Ovary (tissue), 10 donors: ENCODE results near the gene CCR4. TPM values are rescaled to one million over a fixed set of nuclear protein-coding genes. Genes with fewer than 3 reads are reported as not detected.
A peak's percentile ranks its signal among the peaks of the same experiment; 100 is the strongest.
"Not testable (repeated sequence)": the region's sequence is repeated elsewhere in the genome, so short reads cannot be mapped to it uniquely, and the experiment has no call there.

Experiments used
- DNase-seq, 5 donors: peaks; one replicate each; pipeline ENCODE4 v3.0.0-alpha.2; 2019 to 2020
- H3K27ac ChIP-seq, 2 donors: fragments of 200-600 bp; one replicate each; pipeline versions ENCODE4 v1.5.1 to v1.8.0; 2019 to 2022
- H3K27me3 ChIP-seq: fragments of 200-600 bp; one replicate; pipeline ENCODE4 v1.8.0; 2022
- H3K36me3 ChIP-seq: fragments of 200-600 bp; sonication (generic); one replicate; pipeline ENCODE4 v1.5.1; 2019
- H3K4me1 ChIP-seq: one replicate; pipeline ENCODE4 v1.8.1; 2013; ENCODE audit warnings: mild to moderate bottlenecking, moderate library complexity; ENCODE audit not compliant: insufficient read depth
- H3K4me3 ChIP-seq: fragments of 200-600 bp; sonication (generic); one replicate; pipeline ENCODE4 v1.5.1; 2017
- H3K9me3 ChIP-seq, 2 donors: fragments of 200-600 bp in 1 of 2; sonication (generic) in 1 of 2; one replicate each; pipeline versions ENCODE4 v1.5.1 to v1.8.1; 2013 to 2019; ENCODE audit warnings: mild to moderate bottlenecking in 1 of 2, moderate library complexity in 1 of 2
- EP300 ChIP-seq: sonication (generic); formaldehyde crosslinking; IDR thresholded peaks from one replicate; pipeline ENCODE4 v1.6.1; 2017; ENCODE audit warnings: antibody characterized with exemption
- POLR2A ChIP-seq: fragments of 450-650 bp; IDR thresholded peaks from one replicate; pipeline ENCODE4 v1.6.1; 2017; ENCODE audit warnings: antibody characterized with exemption, mild to moderate bottlenecking, moderate library complexity
- WGBS, 3 donors: extraction: QIAGEN DNeasy Blood & Tissue Kit in 1 of 3; methylation state at CpG; one replicate each; pipeline versions ENCODE4 v1.1.5 to v1.1.7; 2013 to 2017; 5-methylcytosine and 5-hydroxymethylcytosine counted together
- intact Hi-C, 4 donors: fragments of 100-400 bp; cut with DNase I; formaldehyde crosslinking; loops; one replicate each; pipeline versions ENCODE4 v1.11.0 to v1.15.1; 2022 to 2023
- long read RNA-seq, 3 donors: library from polyadenylated mRNA in 2 of 3; unstranded in 2 of 3; transcript quantifications; one replicate each; pipeline ENCODE4 v2.0.0 and lab custom pipeline, GENCODE V29; 2021 to 2026
- polyA plus RNA-seq, 2 donors: library from polyadenylated mRNA; stranded (reverse); fragments of 200-250 nt in 1 of 2; fragments of 350-450 nt in 1 of 2; fragmentation: Illumina TruSeq in 1 of 2; extraction: RNeasy Lipid Tissue Mini Kit (QIAGEN cat#74804) in 1 of 2; gene quantifications; one replicate each; pipeline ENCODE4 v1.2.3, GENCODE V29; 2013 to 2014
- total RNA-seq, 7 donors: library from RNA; depleted of rRNA in 2 of 7; stranded (reverse); fragments of >200 nt in 2 of 7; fragmentation: NEBNext Ultra II Directional in 3 of 7; extraction: Animal tissue kit (Norgen Biotek cat#: 25700) in 3 of 7; gene quantifications; one replicate each; pipeline versions ENCODE4 v1.1.0 to v1.2.4, GENCODE V29; 2016 to 2023
- TF ChIP-seq, protein P1 (sequence below), 3 donors: fragments of 450-650 bp in 2 of 3; fragments of 200-600 bp in 1 of 3; IDR thresholded peaks; one replicate each; pipeline versions ENCODE4 v1.5.1 to v1.8.0; 2016 to 2022; ENCODE audit warnings: antibody characterized with exemption in 3 of 3, mild to moderate bottlenecking in 1 of 3
- donor health status: DM: no; HTN: no; CAD: no; lungs with moderate emphysema.
- donor health status: DM: no; HTN: no; CAD: no.
- donor health status: Bipolar disorder and iron deficiency.
- donor health status: DM: yes; HTN: yes; CAD: no.
- donor health status: DM: no; HTN: no; CAD: no.
- donor health status: DM: yes; HTN: yes; CAD: no.

The CCR4 gene
- under 1 TPM in 4 of 7 donors, not detected in 3; 0.10 to 0.31 (median 0.16) TPM for total RNA-seq
- polyA plus RNA-seq: under 1 TPM; 0.02 to 0.45 TPM
- long read RNA-seq, donor 1: 0 reads
- long read RNA-seq, donor 2: 0 reads
- long read RNA-seq, donor 3: 0 reads

DNA sequence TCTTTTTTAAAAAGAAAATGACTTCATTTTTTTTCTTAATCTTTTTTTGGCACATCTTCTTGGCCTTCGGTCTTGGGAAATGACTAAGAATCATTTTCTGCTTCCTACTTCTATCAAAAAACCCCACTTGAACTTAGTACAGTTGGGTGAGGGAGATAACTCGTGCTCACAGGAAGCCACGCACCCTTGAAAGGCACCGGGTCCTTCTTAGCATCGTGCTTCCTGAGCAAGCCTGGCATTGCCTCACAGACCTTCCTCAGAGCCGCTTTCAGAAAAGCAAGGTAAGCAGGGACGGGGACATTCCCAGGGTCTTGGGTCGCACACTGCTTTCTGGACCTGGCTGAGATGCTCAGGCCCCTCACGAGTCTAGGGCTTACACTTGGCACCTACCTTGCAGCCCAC lies at the start of gene CCR4:
TSS of gene CCR4 (plus strand) at position 235 of the 402 bp plus-strand sequence. CDS start 1,779 bp downstream, outside the sequence.
- TF ChIP-seq POLR2A: no peak
- no peak for TF ChIP-seq EP300
- TF ChIP-seq, protein P1, sequence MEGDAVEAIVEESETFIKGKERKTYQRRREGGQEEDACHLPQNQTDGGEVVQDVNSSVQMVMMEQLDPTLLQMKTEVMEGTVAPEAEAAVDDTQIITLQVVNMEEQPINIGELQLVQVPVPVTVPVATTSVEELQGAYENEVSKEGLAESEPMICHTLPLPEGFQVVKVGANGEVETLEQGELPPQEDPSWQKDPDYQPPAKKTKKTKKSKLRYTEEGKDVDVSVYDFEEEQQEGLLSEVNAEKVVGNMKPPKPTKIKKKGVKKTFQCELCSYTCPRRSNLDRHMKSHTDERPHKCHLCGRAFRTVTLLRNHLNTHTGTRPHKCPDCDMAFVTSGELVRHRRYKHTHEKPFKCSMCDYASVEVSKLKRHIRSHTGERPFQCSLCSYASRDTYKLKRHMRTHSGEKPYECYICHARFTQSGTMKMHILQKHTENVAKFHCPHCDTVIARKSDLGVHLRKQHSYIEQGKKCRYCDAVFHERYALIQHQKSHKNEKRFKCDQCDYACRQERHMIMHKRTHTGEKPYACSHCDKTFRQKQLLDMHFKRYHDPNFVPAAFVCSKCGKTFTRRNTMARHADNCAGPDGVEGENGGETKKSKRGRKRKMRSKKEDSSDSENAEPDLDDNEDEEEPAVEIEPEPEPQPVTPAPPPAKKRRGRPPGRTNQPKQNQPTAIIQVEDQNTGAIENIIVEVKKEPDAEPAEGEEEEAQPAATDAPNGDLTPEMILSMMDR (IDR thresholded peaks at IDR 0.05): no peak
- H3K4me3 ChIP-seq: no peak within 1 kb of the TSS
- intact Hi-C loops: loop anchor here in 1 of 4 donors (10.0 kb wide), 1 partner anchor 423 kb away; no protein-coding TSS in a partner anchor
- WGBS, 3 donors: 44 to 48% (median 47%) methylated on average over 9 of the region's 9 CpGs
- no peaks in the 10 kb centered on the region for H3K9me3 ChIP-seq
- DNase-seq: no peak
- peaks cover 3% of the 10 kb centered on the region for H3K4me1 ChIP-seq
- no peak within 1 kb of the TSS for H3K27ac ChIP-seq
- no peaks in the 10 kb centered on the region for H3K36me3 ChIP-seq
- no peaks in the 10 kb centered on the region for H3K27me3 ChIP-seq

DNA sequence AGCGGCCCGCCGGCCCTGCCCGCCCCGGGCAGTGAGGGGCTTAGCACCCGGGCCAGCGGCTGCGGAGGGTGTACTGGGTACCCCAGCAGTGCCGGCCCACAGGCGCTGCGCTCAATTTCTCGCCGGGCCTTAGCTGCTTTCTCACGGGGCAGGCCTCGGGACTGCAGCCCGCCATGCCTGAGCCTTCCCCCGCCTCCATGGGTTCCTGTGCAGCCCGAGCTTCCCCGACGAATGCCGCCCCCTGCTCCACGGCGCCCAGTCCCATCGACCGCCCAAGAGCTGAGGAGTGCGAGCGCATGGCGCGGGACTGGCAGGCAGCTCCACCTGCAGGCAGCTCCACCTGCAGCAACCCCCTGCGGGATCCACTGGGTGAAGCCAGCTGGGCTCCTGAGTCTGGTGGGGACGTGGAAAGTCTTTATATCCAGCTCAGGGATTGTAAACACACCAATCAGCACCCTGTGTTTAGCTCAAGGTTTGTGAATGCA lies 48.5 kb upstream of the CCR4 start:
- H3K4me3 ChIP-seq, intact Hi-C loops, H3K4me1 ChIP-seq, H3K9me3 ChIP-seq, H3K36me3 ChIP-seq, H3K27me3 ChIP-seq, H3K27ac ChIP-seq: not testable (repeated sequence)
- TF ChIP-seq, protein P1 (IDR thresholded peaks at IDR 0.05): peak in 1 of 3 donors; percentile 25
- peak in 4 of 5 donors; percentile 33 to 67 (median 50) for DNase-seq
- 20 to 24% (median 21%) methylated on average over 31 of the region's 31 CpGs for whole genome bisulfite sequencing, 3 donors

DNA sequence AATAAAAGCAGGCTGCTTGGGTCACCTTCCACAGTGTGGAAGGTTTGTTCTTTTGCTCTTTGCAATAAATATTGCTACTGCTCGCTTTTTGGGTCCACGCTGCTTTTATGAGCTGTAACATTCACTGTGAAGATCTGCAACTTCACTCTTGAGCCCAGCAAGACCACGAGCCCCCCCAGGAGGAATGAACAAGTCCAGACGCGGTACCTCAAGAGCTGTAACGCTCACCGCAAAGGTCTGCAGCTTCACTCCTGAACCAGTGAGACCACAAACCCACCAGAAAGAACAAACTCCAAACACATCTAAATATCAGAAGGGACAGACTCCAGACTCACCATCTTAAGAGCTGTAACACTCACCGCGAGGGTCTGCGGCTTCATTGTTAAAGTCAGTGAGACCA lies 47.5 kb upstream of the CCR4 start:
- H3K4me1 ChIP-seq: no peaks in the 10 kb centered on the region
- DNase-seq: no peak
- H3K36me3 ChIP-seq: no peaks in the 10 kb centered on the region
- 91 to 97% (median 95%) methylated on average over 10 of the region's 10 CpGs for WGBS, 3 donors
- no peak overlapping the region for H3K27ac ChIP-seq
- no peaks in the 10 kb centered on the region for H3K27me3 ChIP-seq
- intact Hi-C loops: no loop called here
- no peak for TF ChIP-seq POLR2A
- TF ChIP-seq, protein P1 (IDR thresholded peaks at IDR 0.05): no peak
- TF ChIP-seq EP300: no peak
- no peak overlapping the region for H3K4me3 ChIP-seq
- H3K9me3 ChIP-seq: no peaks in the 10 kb centered on the region

DNA sequence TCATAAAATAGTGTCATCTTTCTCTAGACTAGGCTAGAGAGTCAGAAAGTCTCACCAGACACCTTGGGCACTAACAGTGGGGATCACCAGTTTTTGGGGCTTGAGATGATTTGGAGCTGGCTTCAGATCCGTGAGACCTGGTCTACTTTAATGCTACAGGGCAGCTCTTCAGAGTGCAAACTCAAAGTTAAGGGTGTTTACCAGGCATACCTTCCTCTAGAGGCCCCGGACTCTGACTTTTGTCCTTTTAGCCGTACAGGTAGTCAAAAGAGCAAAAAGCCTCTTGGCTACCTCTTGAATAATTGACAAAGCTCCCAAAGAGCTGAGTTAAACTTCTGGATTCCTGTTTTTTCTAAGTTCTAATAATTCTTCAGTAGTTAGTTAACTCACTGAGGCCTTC lies 41.4 kb upstream of the CCR4 start:
- no peaks in the 10 kb centered on the region for H3K27me3 ChIP-seq
- TF ChIP-seq, protein P1 (IDR thresholded peaks at IDR 0.05): no peak
- TF ChIP-seq POLR2A (no peak), EP300 (no peak)
- H3K27ac ChIP-seq: no peak overlapping the region
- WGBS, 3 donors: 87 to 96% (median 89%) methylated on average over 3 of the region's 3 CpGs
- no peaks in the 10 kb centered on the region for H3K36me3 ChIP-seq
- DNase-seq: no peak
- intact Hi-C loops: no loop called here
- peaks cover 1% of the 10 kb centered on the region for H3K4me1 ChIP-seq
- no peak overlapping the region for H3K4me3 ChIP-seq
- H3K9me3 ChIP-seq: no peaks in the 10 kb centered on the region
